Stimulated activated naive B cell treated with anti-CD40 and anti-IgM and Interleukin-4, amounts not matched to agents 10 μg/mL and 1 μg/mL and 100 μg/mL, for 72 hours (primary cell): ENCODE results near the gene MARK4.
"Not testable (repeated sequence)": the region's sequence is repeated elsewhere in the genome, so short reads cannot be mapped to it uniquely, and the experiment has no call there.

ENCODE experiments used
- ATAC-seq, 2 donors: fragments of 150-1000 bp; cut with Tn5 transposase; replicated peaks; 2 replicates each; pipeline ENCODE4 v1.10.0; 2021; ENCODE audit warnings: moderate library complexity in 1 of 2
- DNase-seq: peaks from one replicate; pipeline ENCODE4 v3.0.0; 2021
- H3K27ac Mint-ChIP-seq: one replicate; pipeline ENCODE4 v1.8.0; 2022; ENCODE audit warnings: mild to moderate bottlenecking, mixed read lengths
- H3K27me3 Mint-ChIP-seq, 2 donors: one replicate each; pipeline ENCODE4 v1.8.0; 2022; ENCODE audit warnings: mixed read lengths in 2 of 2
- H3K36me3 Mint-ChIP-seq, 2 donors: one replicate each; pipeline ENCODE4 v1.8.0; 2022; ENCODE audit warnings: mixed read lengths in 2 of 2, mild to moderate bottlenecking in 1 of 2
- H3K4me1 Mint-ChIP-seq, 2 donors: one replicate each; pipeline ENCODE4 v1.8.0; 2022; ENCODE audit warnings: mixed read lengths in 2 of 2, mild to moderate bottlenecking in 1 of 2
- H3K4me3 Mint-ChIP-seq, 2 donors: one replicate each; pipeline ENCODE4 v1.8.0; 2022; ENCODE audit warnings: mild to moderate bottlenecking in 2 of 2, mixed read lengths in 2 of 2, moderate library complexity in 1 of 2
- H3K9me3 Mint-ChIP-seq, 2 donors: one replicate each; pipeline ENCODE4 v1.8.0; 2022; ENCODE audit warnings: mixed read lengths in 2 of 2, mild to moderate bottlenecking in 1 of 2

MARK4 gene

GRCh38 chr19:45250216-45250831 is 747 bp upstream of the MARK4 start:
- ATAC-seq, result no peak
- H3K9me3 Mint-ChIP-seq, result no peaks in the 10 kb centered on the region
- DNase-seq, result no peak
- peaks cover 3 to 4% of the 10 kb centered on the region in 2 donors for H3K27me3 Mint-ChIP-seq
- H3K4me1 Mint-ChIP-seq, result peaks cover 28 to 44% of the 10 kb centered on the region in 2 donors
- peak overlapping the region; percentile 68 for H3K27ac Mint-ChIP-seq
- no peaks in the 10 kb centered on the region for H3K36me3 Mint-ChIP-seq
- H3K4me3 Mint-ChIP-seq, result peak overlapping the region; percentile 81 to 91

- H3K9me3 Mint-ChIP-seq, result no peaks in the 10 kb centered on the region
Observed at GRCh38 chr19:45251452-45252354, 632 bp downstream of the MARK4 start.

GRCh38 chr19:45253396-45254027 is 2.4 kb downstream of the MARK4 start:
- Mint-ChIP-seq H3K4me1 (peaks cover 31 to 39% of the 10 kb centered on the region in 2 donors), H3K36me3 (peaks cover 0 to 3% of the 10 kb centered on the region in 2 donors), H3K9me3 (no peaks in the 10 kb centered on the region), H3K27me3 (peaks cover 0 to 4% of the 10 kb centered on the region in 2 donors), H3K27ac (no peak overlapping the region), H3K4me3 (peak overlapping the region in 1 of 2 donors; percentile 88)
- DNase-seq (no peak), ATAC-seq (peak in 1 of 2 donors; percentile 15)

More at GRCh38 chr19:45251452-45252354, 632 bp downstream of the MARK4 start:
- peaks cover 0 to 4% of the 10 kb centered on the region in 2 donors for H3K27me3 Mint-ChIP-seq
- H3K27ac Mint-ChIP-seq, result peak overlapping the region; percentile 70
- H3K36me3 Mint-ChIP-seq, result no peaks in the 10 kb centered on the region
- ATAC-seq (peak; percentile 48 to 51), DNase-seq (peak; percentile 16)
- H3K4me1 Mint-ChIP-seq, result peaks cover 31 to 44% of the 10 kb centered on the region in 2 donors
- peak overlapping the region; percentile 88 to 95 for H3K4me3 Mint-ChIP-seq

- peaks cover 0 to 4% of the 10 kb centered on the region in 2 donors for H3K27me3 Mint-ChIP-seq
- DNase-seq, result no peak
- ATAC-seq, result no peak
- peak overlapping the region; percentile 73 for H3K27ac Mint-ChIP-seq
- H3K36me3 Mint-ChIP-seq, result peaks cover 0 to 3% of the 10 kb centered on the region in 2 donors
- H3K4me1 Mint-ChIP-seq, result peaks cover 29 to 35% of the 10 kb centered on the region in 2 donors
- no peak overlapping the region for H3K4me3 Mint-ChIP-seq
- H3K9me3 Mint-ChIP-seq, result no peaks in the 10 kb centered on the region
Observed at GRCh38 chr19:45254044-45254531, 3.0 kb downstream of the MARK4 start.

- H3K4me1 Mint-ChIP-seq, result peaks cover 28 to 32% of the 10 kb centered on the region in 2 donors
- no peak overlapping the region for H3K4me3 Mint-ChIP-seq
- no peak for ATAC-seq
- H3K36me3 Mint-ChIP-seq, result peaks cover under 1 to 3% of the 10 kb centered on the region in 2 donors
- no peaks in the 10 kb centered on the region for H3K9me3 Mint-ChIP-seq
- peaks cover 0 to 3% of the 10 kb centered on the region in 2 donors for H3K27me3 Mint-ChIP-seq
- peak overlapping the region; percentile 44 for H3K27ac Mint-ChIP-seq
- no peak for DNase-seq
Observed at GRCh38 chr19:45255611-45256157, 4.6 kb downstream of the MARK4 start.

GRCh38 chr19:45256836-45257235 is 5.8 kb downstream of the MARK4 start:
- Mint-ChIP-seq H3K4me3 (no peak overlapping the region), H3K9me3 (no peaks in the 10 kb centered on the region), H3K4me1 (peaks cover 26 to 28% of the 10 kb centered on the region in 2 donors), H3K36me3 (peaks cover 3 to 6% of the 10 kb centered on the region in 2 donors), H3K27ac (no peak overlapping the region), H3K27me3 (no peaks in the 10 kb centered on the region)
- ATAC-seq, result no peak
- no peak for DNase-seq

- no peak overlapping the region for H3K27ac Mint-ChIP-seq
- no peak overlapping the region for H3K4me3 Mint-ChIP-seq
- ATAC-seq, result no peak
- H3K4me1 Mint-ChIP-seq, result peaks cover 8% of the 10 kb centered on the region in 2 donors
- no peaks in the 10 kb centered on the region for H3K27me3 Mint-ChIP-seq
- peaks cover 6 to 9% of the 10 kb centered on the region in 2 donors for H3K36me3 Mint-ChIP-seq
- DNase-seq, result no peak
- H3K9me3 Mint-ChIP-seq, result no peaks in the 10 kb centered on the region
Observed at GRCh38 chr19:45258862-45259261, 7.8 kb downstream of the MARK4 start.

GRCh38 chr19:45262570-45262969 is 11.5 kb downstream of the MARK4 start:
- H3K27ac Mint-ChIP-seq, result no peak overlapping the region
- H3K36me3 Mint-ChIP-seq, result peaks cover 13 to 20% of the 10 kb centered on the region in 2 donors
- H3K9me3 Mint-ChIP-seq, result no peaks in the 10 kb centered on the region
- H3K4me1 Mint-ChIP-seq, result peaks cover 5 to 8% of the 10 kb centered on the region in 2 donors
- H3K27me3 Mint-ChIP-seq, result no peaks in the 10 kb centered on the region
- DNase-seq (no peak), ATAC-seq (no peak)
- no peak overlapping the region for H3K4me3 Mint-ChIP-seq

GRCh38 chr19:45263013-45263412 is 11.9 kb downstream of the MARK4 start:
- H3K4me1 Mint-ChIP-seq, result peaks cover 5 to 8% of the 10 kb centered on the region in 2 donors

GRCh38 chr19:45264781-45265317 is 13.8 kb downstream of the MARK4 start:
- no peak for ATAC-seq
- Mint-ChIP-seq H3K27ac (no peak overlapping the region), H3K27me3 (no peaks in the 10 kb centered on the region)

More at GRCh38 chr19:45263013-45263412, 11.9 kb downstream of the MARK4 start:
- Mint-ChIP-seq H3K9me3 (no peaks in the 10 kb centered on the region), H3K27ac (no peak overlapping the region), H3K27me3 (no peaks in the 10 kb centered on the region), H3K4me3 (no peak overlapping the region), H3K36me3 (peaks cover 13 to 20% of the 10 kb centered on the region in 2 donors)
- DNase-seq (no peak), ATAC-seq (no peak)

GRCh38 chr19:45265375-45265774 is 14.3 kb downstream of the MARK4 start:
- ATAC-seq (no peak), DNase-seq (no peak)
- no peaks in the 10 kb centered on the region for H3K27me3 Mint-ChIP-seq
- H3K4me3 Mint-ChIP-seq, result no peak overlapping the region
- no peak overlapping the region for H3K27ac Mint-ChIP-seq
- peaks cover 11 to 20% of the 10 kb centered on the region in 2 donors for H3K36me3 Mint-ChIP-seq
- H3K4me1 Mint-ChIP-seq, result peaks cover 5 to 8% of the 10 kb centered on the region in 2 donors
- no peaks in the 10 kb centered on the region for H3K9me3 Mint-ChIP-seq

More at GRCh38 chr19:45264781-45265317, 13.8 kb downstream of the MARK4 start:
- no peak overlapping the region for H3K4me3 Mint-ChIP-seq
- peaks cover 11 to 20% of the 10 kb centered on the region in 2 donors for H3K36me3 Mint-ChIP-seq
- DNase-seq, result no peak
- no peaks in the 10 kb centered on the region for H3K9me3 Mint-ChIP-seq
- peaks cover 5 to 8% of the 10 kb centered on the region in 2 donors for H3K4me1 Mint-ChIP-seq

- peaks cover 5 to 8% of the 10 kb centered on the region in 2 donors for H3K4me1 Mint-ChIP-seq
- H3K9me3 Mint-ChIP-seq, result no peaks in the 10 kb centered on the region
- no peaks in the 10 kb centered on the region for H3K27me3 Mint-ChIP-seq
- no peak overlapping the region for H3K27ac Mint-ChIP-seq
- H3K4me3 Mint-ChIP-seq, result no peak overlapping the region
- ATAC-seq (no peak), DNase-seq (no peak)
- H3K36me3 Mint-ChIP-seq, result peaks cover 19 to 27% of the 10 kb centered on the region in 2 donors
Observed at GRCh38 chr19:45267296-45267695, 16.2 kb downstream of the MARK4 start.

GRCh38 chr19:45269939-45270338 is 18.9 kb downstream of the MARK4 start:
- H3K27ac Mint-ChIP-seq, H3K4me3 Mint-ChIP-seq, ATAC-seq, H3K9me3 Mint-ChIP-seq, DNase-seq, H3K27me3 Mint-ChIP-seq, H3K4me1 Mint-ChIP-seq: not testable (repeated sequence)
- peaks cover 22 to 32% of the 10 kb centered on the region in 2 donors for H3K36me3 Mint-ChIP-seq
